NOMO-1 treated with dmso at 0.1 percent for 144 hours (cell line): Measurements from ENCODE around the gene RIPOR3.

Experiments used
- DNase-seq: peaks from one replicate; lab custom pipeline; 2025; ENCODE audit not compliant: unreplicated experiment; lab: John Stamatoyannopoulos, UW

The RIPOR3 gene, protein sequence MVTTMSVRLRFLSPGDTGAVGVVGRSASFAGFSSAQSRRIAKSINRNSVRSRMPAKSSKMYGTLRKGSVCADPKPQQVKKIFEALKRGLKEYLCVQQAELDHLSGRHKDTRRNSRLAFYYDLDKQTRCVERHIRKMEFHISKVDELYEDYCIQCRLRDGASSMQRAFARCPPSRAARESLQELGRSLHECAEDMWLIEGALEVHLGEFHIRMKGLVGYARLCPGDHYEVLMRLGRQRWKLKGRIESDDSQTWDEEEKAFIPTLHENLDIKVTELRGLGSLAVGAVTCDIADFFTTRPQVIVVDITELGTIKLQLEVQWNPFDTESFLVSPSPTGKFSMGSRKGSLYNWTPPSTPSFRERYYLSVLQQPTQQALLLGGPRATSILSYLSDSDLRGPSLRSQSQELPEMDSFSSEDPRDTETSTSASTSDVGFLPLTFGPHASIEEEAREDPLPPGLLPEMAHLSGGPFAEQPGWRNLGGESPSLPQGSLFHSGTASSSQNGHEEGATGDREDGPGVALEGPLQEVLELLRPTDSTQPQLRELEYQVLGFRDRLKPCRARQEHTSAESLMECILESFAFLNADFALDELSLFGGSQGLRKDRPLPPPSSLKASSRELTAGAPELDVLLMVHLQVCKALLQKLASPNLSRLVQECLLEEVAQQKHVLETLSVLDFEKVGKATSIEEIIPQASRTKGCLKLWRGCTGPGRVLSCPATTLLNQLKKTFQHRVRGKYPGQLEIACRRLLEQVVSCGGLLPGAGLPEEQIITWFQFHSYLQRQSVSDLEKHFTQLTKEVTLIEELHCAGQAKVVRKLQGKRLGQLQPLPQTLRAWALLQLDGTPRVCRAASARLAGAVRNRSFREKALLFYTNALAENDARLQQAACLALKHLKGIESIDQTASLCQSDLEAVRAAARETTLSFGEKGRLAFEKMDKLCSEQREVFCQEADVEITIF

GRCh38 chr20:50690650-50691572, at the start of gene RIPOR3:
RIPOR3 (minus strand) TSS chr20:50691542; CDS start chr20:50691128, 414 bp downstream.
- DNase-seq = no peak

- DNase-seq = no peak
Observed at GRCh38 chr20:50737352-50737751, 46.0 kb upstream of the RIPOR3 start.

DNA sequence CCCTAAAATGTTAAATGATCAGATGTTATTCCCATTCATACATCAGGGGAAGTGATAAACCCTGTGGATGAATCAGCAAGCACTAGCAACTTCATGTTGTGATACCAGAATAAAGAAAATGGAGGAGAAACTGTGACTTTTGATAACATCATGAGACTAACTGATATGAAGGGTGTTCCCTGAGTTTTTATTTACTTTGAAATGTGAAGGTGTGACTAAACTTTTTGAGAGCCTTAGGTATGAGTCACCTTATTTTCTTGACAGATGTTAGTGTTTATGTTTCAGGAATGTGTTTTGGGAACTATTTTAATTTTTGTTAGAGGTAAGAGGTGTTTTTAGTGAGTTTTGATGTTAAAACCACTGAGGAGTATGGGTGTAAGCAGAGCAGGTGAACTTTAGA, 44.5 kb upstream of the RIPOR3 start:
- no peak for DNase-seq

GRCh38 chr20:50734730-50735679, 43.7 kb upstream of the RIPOR3 start:
- no peak for DNase-seq

GRCh38 chr20:50733644-50734349, 42.5 kb upstream of the RIPOR3 start:
- DNase-seq = no peak

- DNase-seq = no peak
Observed at GRCh38 chr20:50731930-50732690, 40.8 kb upstream of the RIPOR3 start.

DNA sequence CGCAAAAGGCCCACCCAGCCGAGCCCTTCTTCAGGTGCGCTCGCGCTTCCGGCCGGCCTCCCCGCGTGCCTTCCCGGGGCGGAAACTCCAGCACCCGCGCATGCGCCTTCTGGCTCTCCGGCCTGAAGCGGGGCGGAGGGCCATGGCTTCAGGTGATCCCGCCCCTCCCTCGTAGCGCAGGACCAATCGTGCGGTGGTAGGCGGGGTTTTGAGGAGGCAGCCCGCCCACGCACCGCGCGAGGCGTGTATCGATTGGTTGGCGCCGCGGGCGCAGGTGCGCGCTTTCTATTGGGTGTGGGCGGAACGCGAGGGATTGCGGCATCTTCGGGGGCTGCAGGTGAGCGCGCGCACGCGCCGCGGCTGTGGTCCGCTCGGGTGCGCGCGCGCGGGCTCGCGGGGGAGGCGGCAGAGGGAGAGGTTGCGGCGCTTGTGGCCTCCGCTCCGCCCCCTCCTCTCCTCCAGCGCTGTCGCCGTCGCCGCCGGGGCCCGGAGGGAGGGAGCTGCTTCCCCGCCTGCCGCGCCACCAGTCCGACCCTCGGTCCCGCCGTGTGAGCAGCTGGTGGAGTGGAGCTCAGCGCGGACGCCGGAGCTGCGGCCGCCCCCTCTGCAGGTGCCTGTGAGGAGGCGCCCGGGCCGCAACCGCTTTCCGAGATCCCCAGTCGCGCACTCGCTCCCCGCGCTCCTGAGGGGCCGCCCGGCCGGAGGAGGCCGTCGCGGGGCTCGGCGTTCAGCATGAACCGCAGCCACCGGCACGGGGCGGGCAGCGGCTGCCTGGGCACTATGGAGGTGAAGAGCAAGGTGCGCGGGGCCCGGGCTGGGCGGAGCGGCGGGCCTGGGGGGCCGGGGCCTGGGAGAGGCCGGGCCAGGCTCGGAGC, 40.0 kb upstream of the RIPOR3 start, which contains the start of gene PARD6B:
Gene PARD6B (plus strand): TSS at position 526 of the 875 bp plus-strand sequence. CDS start 207 bp downstream, at position 733.
- peak; percentile 95 for DNase-seq

- no peak for DNase-seq
Observed at GRCh38 chr20:50730765-50731054, 39.4 kb upstream of the RIPOR3 start.

GRCh38 chr20:50729901-50730764, 38.8 kb upstream of the RIPOR3 start:
- DNase-seq = no peak

DNA sequence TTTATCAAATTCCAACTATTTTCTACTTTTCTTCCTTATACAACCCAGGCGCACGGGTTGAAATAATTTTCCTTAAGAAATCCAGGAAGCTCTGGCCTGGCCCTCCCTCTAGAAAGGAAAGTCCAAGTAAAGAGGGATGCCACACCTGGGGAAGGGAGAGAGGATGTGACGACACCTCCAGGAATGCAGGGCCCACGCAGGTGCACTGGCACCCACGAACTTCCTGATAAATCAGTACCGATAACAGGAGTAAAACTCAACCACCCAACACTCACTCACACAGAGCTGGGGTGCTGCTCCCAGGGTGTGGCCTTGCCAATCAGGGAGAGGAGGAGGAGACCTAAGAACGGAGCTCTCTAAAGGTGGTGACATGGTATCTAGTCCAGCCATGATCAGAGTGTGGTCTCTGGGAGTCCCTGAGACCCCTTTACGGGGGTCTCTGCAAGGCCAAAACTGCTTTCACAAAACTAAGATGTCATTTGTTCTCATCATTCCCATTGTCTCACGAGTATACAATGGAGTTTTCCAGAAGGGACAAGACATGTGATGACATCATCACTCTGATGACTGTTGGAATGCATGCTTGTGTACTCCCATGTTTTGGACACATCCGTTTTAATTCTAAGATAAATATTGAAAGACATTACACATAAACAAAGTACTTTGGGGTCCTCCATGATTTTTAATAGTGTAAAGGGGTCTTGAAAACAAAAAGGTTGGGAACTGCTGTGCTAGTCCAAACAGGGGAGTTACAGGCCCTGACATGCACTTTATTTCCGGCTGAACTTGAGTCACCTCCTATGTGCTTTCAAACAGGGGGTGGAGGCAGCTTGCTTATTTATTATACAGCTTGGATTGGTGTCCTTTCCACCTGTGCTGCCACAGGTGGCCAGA, 37.9 kb upstream of the RIPOR3 start:
- DNase-seq = no peak

DNA sequence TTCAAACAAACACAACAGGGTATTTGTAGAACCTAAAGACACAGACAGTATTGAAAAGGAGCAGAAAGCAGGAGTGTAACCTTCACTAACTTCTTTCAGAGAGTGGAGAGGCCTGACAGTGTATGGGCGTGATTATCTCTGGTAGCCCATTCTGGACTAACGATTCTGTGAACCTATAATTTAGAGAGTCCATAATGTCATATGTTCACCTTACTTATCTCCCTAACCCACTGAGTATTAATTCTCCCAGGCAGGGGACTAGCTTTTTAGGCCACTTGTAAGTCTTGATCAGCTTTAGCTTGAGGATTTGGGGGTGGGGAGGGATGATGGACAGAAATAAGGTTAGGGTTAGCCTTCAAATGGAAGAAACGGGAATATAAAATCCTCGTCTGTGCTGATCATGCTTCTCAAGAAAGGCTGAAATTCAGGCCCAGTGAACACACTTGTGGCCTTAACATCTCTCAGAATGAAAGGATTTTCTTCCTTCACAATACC, 37.2 kb upstream of the RIPOR3 start:
- DNase-seq = no peak

DNA sequence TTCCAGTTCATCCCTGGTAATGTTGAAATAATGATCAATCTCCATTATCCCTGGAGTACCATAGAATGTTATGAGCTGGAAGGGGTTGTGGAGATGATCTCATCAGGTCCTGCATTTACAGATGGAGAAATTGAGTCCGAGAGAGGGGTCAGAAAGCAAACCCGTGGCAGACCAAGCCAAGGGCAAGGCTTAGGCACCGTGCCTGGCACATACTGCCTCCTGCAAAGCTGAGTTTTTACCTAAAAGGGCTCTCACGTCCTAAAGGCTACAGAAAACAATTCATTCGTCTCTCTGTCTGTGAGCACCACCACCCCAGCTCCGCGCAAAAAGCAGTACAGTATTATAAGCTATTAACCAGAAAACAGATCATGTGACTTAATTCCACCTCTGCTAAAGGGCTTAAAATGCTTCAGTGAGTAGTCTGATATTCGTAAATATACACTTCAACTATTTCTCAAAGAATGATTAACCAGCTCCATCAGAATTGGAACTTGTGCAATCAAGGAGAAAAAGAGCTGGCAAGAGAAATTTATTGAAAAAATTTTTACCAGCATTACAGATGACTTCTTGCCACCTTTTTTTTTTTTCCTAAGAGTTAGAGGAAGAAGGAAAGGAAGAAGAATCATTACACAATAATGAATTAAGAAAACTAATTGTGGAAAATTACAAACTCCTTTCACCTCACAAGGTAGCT, 36.6 kb upstream of the RIPOR3 start:
- no peak for DNase-seq

DNA sequence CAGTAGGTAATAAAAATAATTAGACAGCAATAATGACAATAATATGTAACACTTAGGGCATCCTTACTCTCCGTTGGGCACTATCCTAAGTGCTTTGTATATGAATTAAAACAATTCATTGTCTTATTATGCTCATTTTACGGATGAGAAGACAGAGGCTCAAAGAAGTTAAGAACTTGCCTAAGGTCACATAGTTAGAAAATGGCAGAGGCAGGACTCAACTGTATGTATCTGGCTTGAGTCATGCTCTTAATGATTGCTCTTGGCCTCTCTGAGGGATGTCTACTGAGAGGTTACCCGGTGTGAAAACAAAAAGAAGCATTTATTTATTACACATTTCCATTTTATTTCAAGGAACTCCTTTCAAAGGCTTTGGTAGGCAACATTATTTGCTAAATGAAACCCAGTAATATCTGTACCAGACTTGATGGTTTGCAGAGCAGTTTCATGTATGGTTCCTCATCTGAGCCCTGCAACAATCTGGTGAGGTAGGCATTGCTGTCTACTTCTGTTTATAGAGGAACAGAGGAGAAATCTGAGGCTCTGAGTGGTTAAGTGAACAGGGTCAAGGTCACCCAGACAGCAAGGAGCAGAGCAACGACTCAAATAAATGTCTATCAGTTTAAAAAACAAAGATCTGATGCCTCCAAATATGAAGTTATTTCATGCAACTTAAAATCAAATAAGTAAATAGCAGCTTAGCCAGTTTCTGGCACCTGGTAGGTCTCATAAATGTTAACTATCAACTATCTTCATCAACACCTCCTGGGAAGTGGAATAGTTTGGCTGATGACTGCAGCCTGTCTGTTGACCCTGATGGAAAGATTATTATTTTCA, 35.8 kb upstream of the RIPOR3 start:
- DNase-seq = no peak

DNA sequence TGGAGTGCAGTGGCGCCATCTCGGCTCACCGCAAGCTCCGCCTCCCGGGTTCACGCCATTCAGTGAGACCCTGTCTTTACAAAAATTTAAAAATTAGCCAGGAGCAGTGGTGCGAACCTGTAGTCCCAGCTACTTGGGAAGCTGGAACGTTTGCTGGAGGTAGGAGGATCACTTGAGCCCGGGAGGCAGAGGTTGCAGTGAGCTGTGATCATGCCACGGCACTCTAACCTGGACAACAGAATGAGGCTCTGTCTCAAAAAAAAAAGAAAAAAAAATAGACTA, 34.3 kb upstream of the RIPOR3 start:
- no peak for DNase-seq
